ENCODE results near the gene FAM237A. TPM values are rescaled to one million over a fixed set of nuclear protein-coding genes. Genes with fewer than 3 reads are reported as not detected.

Gene FAM237A
- total RNA-seq (2022; extraction: Qiagen RNA extraction), result not detected in 5 replicates

GRCh38 chr2:206642075-206643025 lies at the start of gene FAM237A:
Gene FAM237A, plus strand, starts transcription at chr2:206642487. Its CDS starts 1,750 bp downstream, at chr2:206644237.

Other genes with a start within 250 kb of the FAM237A start
- 8.2 to 9.5 TPM (median 9.1 TPM) in 5 replicates for gene ADAM23, start 199.0 kb upstream of the FAM237A start, total RNA-seq (2022; extraction: Qiagen RNA extraction)
- gene DYTN, start 75.9 kb downstream of the FAM237A start, total RNA-seq (2022; extraction: Qiagen RNA extraction), result not detected in 5 replicates
- 1.1 to 2.1 TPM (median 1.6 TPM) in 5 replicates for gene MDH1B, start 122.8 kb downstream of the FAM237A start, total RNA-seq (2022; extraction: Qiagen RNA extraction)
- gene FASTKD2, start 123.1 kb downstream of the FAM237A start, total RNA-seq (2022; extraction: Qiagen RNA extraction), result 27.5 to 44.3 TPM (median 32.2 TPM) in 5 replicates